SK-N-SH treated with all-trans-retinoic acid at 6 μM for 48 hours (cell line): ENCODE data around the gene PRMT5.

Source experiments
- BACH2 ChIP-seq: fragments of 250-450 bp; sonication (Bioruptor Pico); IDR thresholded peaks from 2 replicates; pipeline ENCODE4 v1.9.0; 2021; ENCODE audit warnings: mild to moderate bottlenecking, borderline replicate concordance
- CREB5 ChIP-seq: fragments of 250-450 bp; sonication (Bioruptor Pico); IDR thresholded peaks from 2 replicates; pipeline ENCODE4 v1.5.1; 2020; ENCODE audit warnings: low read depth, mild to moderate bottlenecking, moderate library complexity
- GLIS3 ChIP-seq: fragments of 250-450 bp; sonication (Bioruptor Pico); IDR thresholded peaks from 2 replicates; pipeline ENCODE4 v1.5.0; 2020; ENCODE audit warnings: mild to moderate bottlenecking, moderate library complexity
- PATZ1 ChIP-seq: fragments of 250-450 bp; sonication (Bioruptor Pico); IDR thresholded peaks from 2 replicates; pipeline ENCODE4 v1.8.0; 2020; ENCODE audit warnings: mild to moderate bottlenecking, moderate library complexity, borderline replicate concordance
- PPARA ChIP-seq: fragments of 250-450 bp; sonication (Bioruptor Pico); IDR thresholded peaks from 2 replicates; pipeline ENCODE4 v1.5.0; 2020; ENCODE audit warnings: mild to moderate bottlenecking, borderline replicate concordance
- RARB ChIP-seq: fragments of 250-450 bp; sonication (Bioruptor Pico); IDR thresholded peaks from 2 replicates; pipeline ENCODE4 v1.8.0; 2021; ENCODE audit warnings: mild to moderate bottlenecking, moderate library complexity
- SNAI2 ChIP-seq: fragments of 250-450 bp; sonication (Bioruptor Pico); IDR thresholded peaks from 2 replicates; pipeline ENCODE4 v1.5.0; 2020; ENCODE audit warnings: mild to moderate bottlenecking, moderate library complexity
- TOX ChIP-seq: fragments of 250-450 bp; sonication (Bioruptor Pico); IDR thresholded peaks from 2 replicates; pipeline ENCODE4 v1.8.0; 2021; ENCODE audit warnings: mild to moderate bottlenecking, moderate library complexity, borderline replicate concordance
- ZFP30 ChIP-seq: fragments of 450-650 bp; formaldehyde crosslinking; IDR thresholded peaks from 2 replicates; pipeline ENCODE4 v1.5.0; 2022; ENCODE audit warnings: mild to moderate bottlenecking, moderate library complexity

GRCh38 chr14:22907429-22907828 lies 21.7 kb downstream of the PRMT5 start:
- no peak for TF ChIP-seq RARB
- TF ChIP-seq BACH2 (CRISPR knock-in tag) = no peak
- TF ChIP-seq GLIS3 (CRISPR knock-in tag) = no peak
- no peak for TF ChIP-seq ZFP30
- TF ChIP-seq CREB5 = no peak
- TF ChIP-seq TOX = no peak
- TF ChIP-seq PATZ1 (CRISPR knock-in tag) = no peak
- TF ChIP-seq PPARA = no peak
- no peak for TF ChIP-seq SNAI2
